ENCODE results near the gene STRA8. TPM values are rescaled to one million over a fixed set of nuclear protein-coding genes. Genes with fewer than 3 reads are reported as not detected.
A peak's percentile ranks its signal among the peaks of the same experiment; 100 is the strongest.
"Not testable (repeated sequence)": the region's sequence is repeated elsewhere in the genome, so short reads cannot be mapped to it uniquely, and the experiment has no call there.

The STRA8 gene
- total RNA-seq, 1 donor from 2014 or later, result not detected

GRCh38 chr7:135204876-135205275 is 28.8 kb upstream of the STRA8 start:
- no peak for DNase-seq (ENCODE audit: low spot score)

DNA sequence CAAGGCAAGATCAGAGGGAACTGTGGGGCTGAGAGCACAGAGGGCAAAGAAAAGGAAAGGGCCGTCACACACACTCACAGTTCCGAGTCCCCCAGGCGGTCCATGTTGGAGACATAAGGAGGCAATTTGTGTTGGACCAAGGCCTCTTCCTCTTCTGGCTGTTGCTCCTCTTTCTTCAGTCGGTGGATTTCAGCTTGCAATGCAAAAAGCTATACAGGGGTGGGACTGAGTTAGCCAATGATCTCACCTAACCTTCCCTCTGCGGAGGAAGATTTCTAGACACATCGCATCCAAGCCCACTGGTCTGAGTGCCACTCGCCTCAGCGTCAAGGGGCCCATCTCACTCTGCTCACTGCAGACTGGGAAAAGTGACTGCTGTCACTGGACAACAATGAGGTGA is 27.8 kb upstream of the STRA8 start:
- no peak for DNase-seq (ENCODE audit: low spot score)

GRCh38 chr7:135206941-135207391 is 26.7 kb upstream of the STRA8 start:
- no peak for DNase-seq (ENCODE audit: low spot score)

DNA sequence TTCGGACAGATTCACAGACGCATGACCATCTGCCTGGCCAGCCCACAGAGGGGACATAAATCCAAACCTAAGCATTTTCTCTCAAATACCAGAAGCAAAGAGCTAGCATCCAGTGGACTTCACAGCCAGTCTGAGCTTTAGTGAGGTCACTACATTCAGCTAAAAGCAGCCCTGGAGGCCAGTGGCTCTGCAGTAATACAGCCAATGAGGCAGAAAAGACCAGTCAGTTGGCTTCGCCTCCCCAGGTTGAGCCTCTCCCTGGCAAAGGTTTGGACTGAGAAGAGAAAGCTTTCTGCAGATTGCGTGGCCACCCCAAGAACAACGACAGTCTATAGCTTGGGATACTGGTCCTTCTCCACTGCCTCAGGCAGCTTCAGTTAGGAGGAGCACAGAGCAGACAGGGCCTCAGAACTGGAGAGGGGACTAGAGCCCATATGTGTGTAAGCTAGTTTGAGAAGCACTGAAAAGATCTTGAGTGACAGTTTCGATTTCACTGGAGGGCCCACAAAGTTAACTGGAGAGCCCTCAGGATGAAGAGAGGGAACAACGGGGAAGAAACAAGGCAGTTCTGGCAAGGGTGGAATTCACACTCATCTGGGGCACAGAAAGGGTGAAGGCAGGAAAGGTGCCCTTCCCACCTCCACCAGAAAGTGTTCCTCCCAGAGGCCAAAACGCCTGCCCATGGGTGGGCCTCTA is 26.1 kb upstream of the STRA8 start:
- no peak for DNase-seq (ENCODE audit: low spot score)

- DNase-seq (ENCODE audit: low spot score), result no peak
These were observed 25.4 kb upstream of the STRA8 start for GRCh38 chr7:135208102-135208793.

DNA sequence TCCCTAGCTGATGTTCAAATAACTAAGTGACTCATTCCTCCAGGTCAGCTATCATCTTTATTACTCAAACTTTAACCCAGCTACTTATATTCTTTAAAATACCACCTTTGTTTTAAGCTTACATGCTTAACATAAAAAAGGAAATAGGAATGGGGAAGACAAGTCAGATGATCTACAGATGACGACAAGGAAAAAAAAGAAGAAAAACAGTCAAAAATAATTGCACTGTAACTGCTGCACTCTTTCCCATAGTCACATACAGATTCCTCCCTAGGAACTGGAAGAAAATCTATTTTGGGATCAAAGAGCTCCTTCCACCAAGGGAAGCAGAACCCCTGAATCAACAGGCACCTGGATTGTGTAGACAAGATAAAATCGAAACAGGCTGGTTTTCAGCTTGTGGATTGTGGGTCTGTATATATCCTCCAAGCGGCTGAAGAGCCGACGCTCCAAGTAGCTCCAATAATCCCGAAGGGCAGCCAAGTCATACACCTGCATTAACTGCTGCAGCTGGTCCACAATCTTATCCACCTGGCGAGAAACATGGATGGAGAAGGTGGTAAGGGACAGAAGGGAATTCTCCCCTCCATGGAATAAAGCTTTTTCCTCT is 24.3 kb upstream of the STRA8 start:
- DNase-seq (ENCODE audit: low spot score), result no peak

DNA sequence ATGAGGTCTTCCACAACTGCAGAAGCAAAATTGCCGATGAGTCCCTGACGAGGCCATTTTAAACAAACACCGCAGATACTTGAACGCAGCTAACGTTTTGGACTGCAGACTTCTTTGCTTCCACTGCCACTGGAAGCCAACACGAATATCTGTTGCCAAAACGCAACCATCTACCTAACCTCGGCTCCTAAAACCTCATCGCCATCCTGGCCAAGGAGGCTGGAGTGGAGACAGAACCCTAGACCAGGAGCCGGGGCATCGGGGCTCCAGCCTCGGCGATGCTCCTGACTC is 22.8 kb upstream of the STRA8 start:
- no peak for DNase-seq (ENCODE audit: low spot score)

DNA sequence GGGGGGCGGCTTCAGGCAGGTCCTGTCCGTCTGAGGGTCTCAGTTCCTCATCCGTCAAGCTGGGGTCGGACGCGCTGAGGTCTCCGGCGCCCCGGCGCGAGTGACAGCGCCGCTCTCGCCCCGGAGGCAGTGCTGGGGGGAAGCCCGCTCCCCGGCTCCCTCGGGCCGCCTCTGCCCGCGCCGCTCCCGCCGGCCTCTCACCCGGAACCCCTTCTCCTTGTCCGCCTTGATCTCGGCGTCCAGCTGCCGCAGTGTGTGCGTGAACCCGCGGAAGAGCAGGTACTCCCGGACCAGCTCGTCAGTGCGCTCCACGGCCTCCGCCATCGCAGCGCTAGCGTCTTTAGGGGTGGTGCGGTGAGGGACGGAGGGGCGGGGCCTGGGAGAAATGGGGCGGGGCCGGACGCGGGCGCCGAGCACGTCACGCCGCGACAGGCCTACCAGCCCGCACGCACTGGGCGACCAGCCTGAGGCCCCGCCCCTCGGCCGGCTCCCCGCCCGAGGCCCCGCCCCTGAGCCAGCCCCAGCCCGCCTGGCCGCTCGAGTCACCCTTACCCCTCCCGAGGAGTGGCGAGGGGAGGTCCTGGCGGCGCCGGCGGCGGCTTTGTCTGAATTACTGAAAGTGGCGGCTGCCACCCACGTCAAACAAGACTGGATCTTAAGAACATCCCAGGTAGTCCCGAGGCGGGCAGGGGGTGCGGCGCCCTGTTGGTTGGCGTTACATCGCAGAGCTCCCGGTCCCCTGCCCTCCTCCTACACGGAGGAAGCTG is 22.3 kb upstream of the STRA8 start, which contains the start of gene WDR91:
WDR91 (minus strand) TSS at position 348 of the 767 bp plus-strand sequence; CDS start at position 324, 24 bp downstream.
- peak; percentile 96 for DNase-seq (ENCODE audit: low spot score)

DNA sequence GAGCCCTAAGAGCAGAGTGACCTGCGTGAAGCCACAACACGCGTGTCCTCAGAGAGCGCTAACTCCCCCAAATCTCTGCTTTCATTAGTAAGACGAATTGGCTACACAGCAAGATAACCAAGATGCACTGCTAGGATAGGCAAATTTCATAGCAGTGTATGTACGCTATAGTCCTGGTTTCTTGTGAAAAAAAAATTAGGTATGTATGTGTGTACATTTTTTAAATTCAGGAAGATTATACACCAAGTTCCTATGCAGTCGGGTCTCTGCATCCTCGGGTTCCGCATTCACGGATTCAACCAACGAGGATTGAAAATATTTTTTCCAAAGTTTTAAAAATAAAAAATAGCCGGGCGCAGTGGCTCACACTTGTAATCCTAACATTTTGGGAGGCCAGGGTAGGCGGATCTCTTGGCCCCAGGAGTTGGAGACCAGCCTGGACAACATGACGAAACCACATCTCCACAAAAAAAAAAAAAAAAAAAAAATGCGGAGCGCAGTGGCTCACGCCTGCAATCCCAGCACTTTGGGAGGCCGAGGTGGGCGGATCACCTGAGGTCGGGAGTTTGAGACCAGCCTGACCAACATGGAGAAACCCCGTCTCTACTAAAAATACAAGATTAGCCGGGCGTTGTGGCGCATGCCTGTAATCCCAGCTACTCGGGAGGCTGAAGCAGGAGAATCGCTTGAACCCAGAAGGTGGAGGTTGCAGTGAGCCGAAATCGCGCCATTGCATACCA is 21.5 kb upstream of the STRA8 start:
- not testable (repeated sequence) for DNase-seq (ENCODE audit: low spot score)

DNA sequence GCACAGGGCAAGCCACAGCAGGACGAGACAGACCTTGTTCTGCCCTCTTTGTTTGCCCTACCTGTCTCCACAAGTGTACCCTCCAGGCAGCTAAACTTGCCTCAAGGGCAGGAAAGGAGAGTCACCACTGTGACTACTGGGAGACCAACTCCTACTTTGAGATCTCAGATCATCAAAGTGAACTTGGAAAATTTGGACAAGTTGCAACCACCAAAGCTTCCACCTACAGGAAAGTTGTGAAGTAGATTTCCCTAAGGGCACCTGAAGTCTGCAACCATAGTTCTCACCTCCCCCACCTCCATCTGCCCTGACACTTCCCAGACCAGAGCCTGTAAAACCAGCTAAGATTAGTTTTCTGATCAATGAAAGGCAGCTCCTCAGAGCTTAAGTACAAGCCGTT is 19.8 kb upstream of the STRA8 start:
- DNase-seq (ENCODE audit: low spot score), result no peak

DNA sequence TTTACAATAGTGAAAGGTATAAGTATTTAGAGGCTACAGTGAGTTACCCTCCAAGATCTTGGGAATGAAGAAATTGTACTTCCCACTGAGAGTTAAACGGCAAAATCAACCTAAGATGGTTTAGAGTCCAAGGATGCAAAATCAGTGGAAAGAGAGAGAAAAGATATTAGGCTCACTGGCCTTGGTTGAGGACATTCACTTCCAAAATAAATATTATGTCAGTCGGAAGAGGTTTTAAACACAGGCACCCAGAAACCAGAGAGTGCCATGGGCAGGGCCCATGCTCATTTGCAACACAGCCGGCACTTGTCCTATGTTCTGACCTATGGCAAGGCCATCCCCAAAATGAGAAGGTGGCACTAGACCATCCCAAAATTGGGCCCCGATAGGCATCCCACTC is 18.5 kb upstream of the STRA8 start:
- DNase-seq (ENCODE audit: low spot score), result no peak

- DNase-seq (ENCODE audit: low spot score), result no peak
These were observed 17.9 kb upstream of the STRA8 start for GRCh38 chr7:135215698-135216097.

- no peak for DNase-seq (ENCODE audit: low spot score)
These were observed 15.8 kb upstream of the STRA8 start for GRCh38 chr7:135217645-135218509.

DNA sequence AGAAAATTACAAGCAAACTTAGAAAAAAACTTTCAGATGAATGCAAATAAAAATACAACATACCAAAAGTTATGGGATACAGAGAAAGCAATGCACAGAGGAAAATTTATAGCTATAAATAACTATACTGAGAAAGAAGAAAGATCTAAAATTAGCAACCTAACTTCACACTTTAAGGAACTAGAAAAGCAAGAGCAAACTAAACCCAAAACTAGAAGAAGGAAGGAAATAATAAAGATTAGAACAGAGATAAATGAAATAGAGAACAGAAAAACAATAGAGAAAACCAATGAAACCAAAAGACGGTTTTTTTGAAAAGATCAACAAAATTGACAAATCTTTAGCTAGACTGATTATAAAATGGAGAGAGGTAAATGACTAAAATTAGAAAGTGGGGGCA is 9.6 kb upstream of the STRA8 start:
- no peak for DNase-seq (ENCODE audit: low spot score)

- no peak for DNase-seq (ENCODE audit: low spot score)
These were observed 2.0 kb upstream of the STRA8 start for GRCh38 chr7:135231686-135232085.

DNA sequence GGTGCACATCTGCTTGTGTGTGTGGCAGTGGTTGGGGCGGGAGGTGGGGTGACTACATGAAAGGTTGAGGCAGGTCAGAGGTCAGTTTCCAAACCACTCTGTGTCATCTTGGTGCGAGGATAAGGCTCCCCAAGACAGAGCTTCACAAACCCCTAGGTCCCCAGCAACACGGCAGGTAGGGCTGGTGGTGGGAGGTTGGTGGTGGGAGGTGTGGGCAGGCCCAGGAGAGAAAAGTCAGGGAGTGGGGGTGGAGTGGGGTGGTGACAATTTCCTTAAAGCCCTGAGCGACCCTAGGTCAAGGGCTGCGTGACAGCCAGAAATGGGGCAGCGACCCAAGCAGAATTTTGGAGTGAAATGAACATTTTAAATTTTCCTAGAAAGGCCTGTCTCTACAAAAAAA is 1.6 kb upstream of the STRA8 start:
- DNase-seq (ENCODE audit: low spot score), result no peak

GRCh38 chr7:135232720-135233119 is 918 bp upstream of the STRA8 start:
- DNase-seq (ENCODE audit: low spot score), result no peak

- DNase-seq (ENCODE audit: low spot score), result not testable (repeated sequence)
These were observed 457 bp downstream of the STRA8 start for GRCh38 chr7:135234095-135234494.

DNA sequence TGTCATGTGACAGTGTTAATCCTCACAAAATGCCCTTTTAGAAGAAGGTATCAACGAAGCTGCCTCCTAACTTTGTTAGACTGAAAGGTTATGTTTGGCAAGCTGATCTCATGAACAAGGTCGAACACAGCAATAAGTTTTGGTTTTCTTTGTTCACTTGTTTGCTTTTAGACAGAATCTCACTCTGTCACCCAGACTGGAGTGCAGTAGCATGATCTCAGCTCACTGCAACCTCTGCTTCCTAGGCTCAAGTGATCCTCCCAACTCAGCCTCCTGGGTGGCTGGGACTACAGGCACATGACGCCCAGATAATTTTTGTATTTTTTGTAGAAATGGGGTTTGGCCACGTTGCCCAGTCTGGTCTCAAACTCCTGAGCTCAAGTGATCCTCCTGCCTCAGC is 1.1 kb downstream of the STRA8 start:
- no peak for DNase-seq (ENCODE audit: low spot score)

GRCh38 chr7:135235841-135236240 is 2.2 kb downstream of the STRA8 start:
- no peak for DNase-seq (ENCODE audit: low spot score)

- DNase-seq (ENCODE audit: low spot score), result no peak
These were observed 3.1 kb downstream of the STRA8 start for GRCh38 chr7:135236727-135237126.

Data from ureter (tissue), 1 donor.